SW 1271 (cell line): Measurements from ENCODE around the gene CNTNAP2.
A peak's percentile ranks its signal among the peaks of the same experiment; 100 is the strongest.
"Not testable (repeated sequence)": the region's sequence is repeated elsewhere in the genome, so short reads cannot be mapped to it uniquely, and the experiment has no call there.

Experiments
- DNase-seq, 2 experiments: peaks; one replicate each; lab custom pipeline; 2025; lab: John Stamatoyannopoulos, UW

The CNTNAP2 gene

GRCh38 chr7:148028165-148028564 is 1911.6 kb downstream of the CNTNAP2 start:
- DNase-seq = no peak

GRCh38 chr7:148031019-148031418 is 1914.4 kb downstream of the CNTNAP2 start:
- no peak for DNase-seq

- DNase-seq = no peak
These were observed 1915.2 kb downstream of the CNTNAP2 start for GRCh38 chr7:148031811-148032210.

DNA sequence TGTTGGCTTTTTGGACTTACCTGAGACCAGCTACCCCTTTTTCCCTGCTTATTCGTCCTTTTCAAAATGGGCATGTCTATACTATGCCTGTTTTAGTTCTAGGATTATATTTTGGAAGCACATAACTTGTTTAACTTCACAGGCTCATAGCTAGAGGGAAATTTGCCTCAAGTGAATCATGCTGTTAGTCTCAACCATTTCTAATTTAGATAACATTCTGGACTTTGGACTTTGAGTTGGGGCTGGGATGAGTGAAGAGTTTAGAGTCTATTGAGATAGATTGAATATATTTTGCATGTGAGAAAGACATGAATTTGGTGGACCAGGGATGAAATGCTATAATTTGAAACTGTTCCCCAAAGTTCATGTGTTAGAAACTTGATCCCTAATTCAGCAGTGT is 1919.3 kb downstream of the CNTNAP2 start:
- DNase-seq = no peak

- no peak for DNase-seq
These were observed 1920.4 kb downstream of the CNTNAP2 start for GRCh38 chr7:148037044-148037443.

DNA sequence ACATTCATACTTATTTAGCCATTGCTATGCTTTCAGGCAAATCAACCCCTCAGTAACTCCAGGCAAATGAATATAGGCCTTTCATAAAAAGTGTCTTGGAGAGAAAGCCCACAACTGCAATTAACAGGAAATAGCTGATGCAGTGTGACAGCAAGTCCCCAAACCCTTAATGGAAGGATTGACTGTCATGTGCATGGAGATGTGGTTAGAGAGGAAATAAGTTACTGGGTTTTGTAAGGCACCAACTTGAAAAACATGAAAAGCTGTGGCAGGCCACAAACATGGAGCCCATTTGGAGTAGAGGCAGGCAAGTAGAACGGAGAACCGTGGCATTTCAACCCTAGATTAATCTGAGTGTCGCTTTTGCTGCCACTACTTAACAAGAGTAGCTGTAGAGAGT is 1924.6 kb downstream of the CNTNAP2 start:
- no peak for DNase-seq

- no peak for DNase-seq
These were observed 1926.5 kb downstream of the CNTNAP2 start for GRCh38 chr7:148042935-148043631.

DNA sequence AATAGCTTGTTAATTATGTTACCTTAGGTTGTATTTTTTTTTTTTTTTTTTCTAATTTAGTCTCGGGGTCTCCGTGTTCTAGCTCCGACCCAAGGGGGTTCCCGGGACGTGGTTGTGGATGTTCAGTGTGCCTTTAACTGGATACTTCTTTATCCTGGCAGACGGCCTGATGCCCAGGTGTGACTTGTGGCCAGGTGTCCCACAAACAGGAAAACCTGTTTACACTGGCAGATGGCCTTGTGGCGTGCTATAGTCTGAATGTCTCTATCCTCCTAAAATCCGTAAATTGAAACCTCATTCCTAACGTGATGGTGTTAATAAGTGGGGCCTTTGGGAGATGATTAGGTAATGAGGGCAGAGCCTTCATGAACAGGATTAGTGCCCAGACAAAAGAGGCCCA is 1927.6 kb downstream of the CNTNAP2 start:
- DNase-seq = no peak

- no peak for DNase-seq
These were observed 1928.9 kb downstream of the CNTNAP2 start for GRCh38 chr7:148045521-148045920.

DNA sequence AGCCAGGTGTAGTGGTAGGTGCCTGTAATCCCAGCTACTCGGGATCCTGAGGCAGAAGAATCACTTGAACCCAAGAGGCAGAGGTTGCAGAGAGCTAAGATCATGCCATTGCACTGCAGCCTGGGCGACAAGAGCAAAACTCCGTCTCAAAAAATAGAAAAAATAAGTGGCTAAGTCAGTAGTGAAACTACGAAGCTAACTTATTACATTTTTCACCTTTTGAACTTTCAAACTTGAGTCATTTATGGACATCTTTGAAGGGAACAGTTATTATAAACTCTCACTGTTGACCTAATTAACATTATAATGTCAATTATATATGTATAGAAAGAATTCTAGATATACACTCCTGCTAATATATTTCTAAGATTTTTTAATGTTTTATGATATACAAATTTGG is 1932.5 kb downstream of the CNTNAP2 start:
- no peak for DNase-seq

- DNase-seq = no peak
These were observed 1934.0 kb downstream of the CNTNAP2 start for GRCh38 chr7:148050492-148051158.

DNA sequence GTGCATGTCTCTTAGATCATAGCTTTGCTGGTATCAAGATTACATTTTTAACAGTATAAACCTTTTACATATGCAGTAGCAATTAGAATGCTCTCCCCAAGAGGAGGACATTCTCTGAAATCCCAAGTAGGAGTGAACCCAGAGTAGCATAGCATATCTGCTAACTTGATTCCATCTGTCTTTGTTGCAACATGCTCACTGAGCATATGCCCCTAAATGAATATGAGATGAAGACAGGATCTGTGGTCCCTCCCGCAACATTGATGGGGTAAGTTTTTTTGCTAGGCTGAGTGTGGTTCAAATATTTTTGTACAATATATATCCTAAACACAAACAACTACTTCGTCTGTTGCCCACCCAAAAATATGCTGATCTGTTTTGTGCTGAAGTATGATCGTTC is 1939.8 kb downstream of the CNTNAP2 start:
- DNase-seq = no peak

DNA sequence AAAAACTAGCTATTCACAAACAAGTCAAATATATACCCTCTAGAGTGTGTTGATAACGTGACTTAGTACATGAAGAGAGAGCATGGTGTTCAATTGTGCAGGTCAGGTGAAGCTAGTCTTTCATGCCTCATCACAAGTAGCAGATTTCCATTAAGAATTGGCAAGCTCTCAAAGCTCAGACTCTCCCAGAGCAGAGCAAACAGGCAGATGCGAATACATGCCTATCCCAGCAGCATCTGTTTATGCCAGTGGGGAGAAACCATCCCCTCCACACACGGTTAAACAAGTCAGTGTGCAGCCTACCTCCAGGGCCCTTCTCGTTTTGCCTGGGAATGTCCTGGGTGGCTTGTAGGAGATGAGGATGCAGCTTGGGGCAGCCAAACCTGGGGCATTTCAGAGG is 1941.5 kb downstream of the CNTNAP2 start:
- no peak for DNase-seq

DNA sequence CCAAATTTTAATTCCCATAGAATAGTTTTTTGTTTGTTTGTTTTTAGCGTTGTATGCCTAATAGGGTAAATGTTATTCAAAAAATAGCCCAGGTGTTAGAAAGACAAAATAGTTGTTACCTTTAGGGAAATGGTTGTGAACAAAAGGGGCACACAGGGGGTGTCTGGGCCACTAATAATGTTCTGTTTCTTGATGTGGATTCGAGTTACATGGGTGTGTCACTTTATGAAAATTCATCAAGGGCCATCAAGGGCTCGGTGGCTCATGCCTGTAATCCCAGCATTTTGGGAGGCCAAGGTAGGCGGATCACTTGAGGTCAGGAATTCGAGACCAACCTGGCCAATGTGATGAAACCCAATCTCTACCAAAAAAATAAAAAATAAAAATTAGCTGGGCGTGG is 1942.2 kb downstream of the CNTNAP2 start:
- DNase-seq = no peak

- DNase-seq = no peak
These were observed 1944.1 kb downstream of the CNTNAP2 start for GRCh38 chr7:148060724-148061123.

- not testable (repeated sequence) for DNase-seq
These were observed 1961.5 kb downstream of the CNTNAP2 start for GRCh38 chr7:148078111-148078510.

DNA sequence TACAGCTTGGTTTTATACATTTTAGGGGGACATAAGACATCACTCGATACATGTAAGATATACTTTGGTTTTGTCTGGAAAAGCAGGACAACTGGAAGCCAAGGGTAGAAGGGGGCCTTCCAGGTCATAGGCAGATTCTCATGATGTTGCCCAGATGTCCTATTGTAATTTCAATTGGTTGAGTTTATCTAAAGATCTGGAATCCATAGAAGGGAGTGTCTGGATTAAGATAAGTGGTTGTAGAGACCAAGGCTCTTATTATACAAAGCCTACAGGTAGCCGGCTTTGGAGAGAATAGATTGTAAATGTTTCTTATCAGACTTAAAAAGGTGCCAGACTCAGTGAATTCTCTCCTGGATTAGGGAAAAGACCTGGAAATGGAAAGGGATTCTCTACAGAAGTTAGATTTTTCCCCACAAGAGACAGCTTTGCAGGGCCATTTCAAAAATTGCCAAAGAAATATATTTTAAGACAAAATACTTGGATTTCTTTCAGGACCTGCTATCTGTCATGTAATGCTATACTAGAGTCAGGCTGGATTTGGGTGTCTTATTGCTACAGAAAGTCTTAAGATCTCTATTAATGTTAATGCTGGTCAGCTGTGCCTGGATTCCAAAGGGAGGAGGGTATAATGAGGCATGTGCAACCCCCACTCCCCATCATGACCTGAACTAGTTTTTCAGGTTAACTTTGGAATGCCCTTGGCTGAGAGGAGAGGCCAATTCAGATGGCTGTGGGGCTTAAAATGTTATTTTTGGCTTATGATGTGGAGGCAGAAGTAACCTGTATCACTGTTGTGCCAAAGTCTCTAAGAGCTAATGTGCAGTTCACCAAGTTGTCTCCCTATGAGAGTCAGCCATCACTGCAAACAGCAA is 1962.8 kb downstream of the CNTNAP2 start:
- no peak for DNase-seq

- no peak for DNase-seq
These were observed 1966.8 kb downstream of the CNTNAP2 start for GRCh38 chr7:148083448-148083847.

DNA sequence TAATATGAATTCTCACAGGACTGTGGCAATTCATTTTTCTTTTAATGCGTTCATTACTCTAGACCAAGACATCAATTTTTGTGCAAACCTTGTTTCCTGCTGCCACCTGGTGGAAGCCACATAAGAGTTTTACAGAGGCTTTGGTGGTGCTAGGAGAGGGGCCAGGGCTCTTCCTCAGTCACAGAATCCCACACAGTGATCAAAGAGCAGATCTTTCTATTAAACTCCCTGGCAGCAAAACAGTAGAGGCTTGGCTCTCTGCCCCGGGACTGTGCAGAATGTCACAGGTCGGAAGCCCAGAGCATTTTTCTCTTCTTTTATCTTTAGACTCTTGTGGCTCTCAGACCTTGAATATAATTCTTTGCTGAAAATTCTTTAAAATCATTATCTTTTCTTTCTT is 1967.5 kb downstream of the CNTNAP2 start:
- DNase-seq = peak in 1 of 2 experiments; percentile 33

- DNase-seq = no peak
These were observed 1975.3 kb downstream of the CNTNAP2 start for GRCh38 chr7:148091882-148092281.

DNA sequence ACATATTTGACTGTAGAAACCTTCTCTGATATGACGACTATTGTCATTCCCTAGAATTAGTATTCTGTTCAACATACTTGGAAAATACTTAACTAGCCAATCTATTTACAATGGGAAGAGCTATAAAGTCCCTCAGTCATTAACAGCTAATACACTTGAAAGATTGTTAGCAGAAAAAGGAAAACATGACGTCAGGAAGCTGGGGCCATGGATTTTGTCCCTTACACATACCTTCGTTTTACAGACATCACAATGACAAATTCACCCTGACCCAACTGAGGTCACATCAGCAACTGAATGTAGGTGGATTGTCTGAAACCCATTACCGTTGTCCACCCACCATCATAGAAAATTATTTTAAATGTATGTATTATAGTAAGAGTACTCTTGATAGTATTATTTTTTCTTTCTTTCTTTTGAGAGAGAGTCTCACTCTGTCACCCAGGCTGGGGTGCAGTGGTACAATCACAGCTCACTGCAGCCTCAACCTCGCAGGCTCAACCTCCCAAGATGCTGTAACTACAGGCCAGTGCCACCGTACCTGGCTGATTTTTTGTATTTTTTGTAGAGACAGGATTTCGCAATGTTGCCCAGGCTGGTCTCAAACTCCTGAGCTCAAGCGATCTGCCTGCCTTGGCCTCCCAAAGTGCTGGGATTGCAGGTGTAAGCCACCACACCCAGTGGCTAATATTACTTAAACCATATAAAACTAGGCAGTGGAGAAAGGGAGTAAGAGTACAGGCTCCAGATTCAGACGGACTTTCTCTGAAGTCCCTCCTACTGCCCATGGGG is 1977.0 kb downstream of the CNTNAP2 start:
- no peak for DNase-seq

GRCh38 chr7:148095066-148095465 is 1978.5 kb downstream of the CNTNAP2 start:
- no peak for DNase-seq
